GM12878 (cell line): ENCODE results near the gene ISCA2. TPM values are rescaled to one million over a fixed set of nuclear protein-coding genes. Genes with fewer than 3 reads are reported as not detected.

Experiments
- ATF3 ChIP-seq: IDR thresholded peaks from 2 replicates; pipeline ENCODE4 v1.6.1; 2011; ENCODE audit warnings: low read depth, mild to moderate bottlenecking, low read length, moderate library complexity, borderline replicate concordance; ENCODE audit errors: extremely low read depth
- BHLHE40 ChIP-seq, 2 experiments: fragments of 450-650 bp in 1 of 2; IDR thresholded peaks; 2 replicates each; pipeline ENCODE4 v1.6.1; 2011 to 2017; ENCODE audit warnings: low read depth in 2 of 2, borderline replicate concordance in 1 of 2, improper control_type of control experiment in 1 of 2, low read length in 1 of 2, mild to moderate bottlenecking in 1 of 2
- CHD1 ChIP-seq: IDR thresholded peaks from 2 replicates; pipeline ENCODE4 v1.6.1; 2012; ENCODE audit warnings: low read depth, low read length, improper control_type of control experiment
- CHD2 ChIP-seq: IDR thresholded peaks from 2 replicates; pipeline ENCODE4 v1.6.1; 2011; ENCODE audit warnings: low read depth, low read length, improper control_type of control experiment, borderline replicate concordance
- EGR1 ChIP-seq, 2 experiments: IDR thresholded peaks; 1 replicate in 1 of 2; 2 replicates in 1 of 2; pipeline ENCODE4 v1.6.1; 2011 to 2012; ENCODE audit warnings: low read depth in 2 of 2, low read length in 2 of 2, borderline replicate concordance in 1 of 2, mild to moderate bottlenecking in 1 of 2, moderate library complexity in 1 of 2
- FOS ChIP-seq: IDR thresholded peaks from 3 replicates; pipeline ENCODE4 v1.6.1; 2011; ENCODE audit warnings: borderline replicate concordance; ENCODE audit not compliant: insufficient read length; ENCODE audit errors: extremely low read depth
- GATAD2B ChIP-seq: fragments of 450-650 bp; conservative IDR thresholded peaks from 2 replicates; pipeline ENCODE4 v1.6.1; 2017; ENCODE audit warnings: low read depth, mild to moderate bottlenecking, moderate library complexity
- IRF4 ChIP-seq: IDR thresholded peaks from 2 replicates; pipeline ENCODE4 v1.6.1; 2011; ENCODE audit warnings: low read depth, low read length
- MEF2B ChIP-seq: fragments of 450-650 bp; IDR thresholded peaks from 2 replicates; pipeline ENCODE4 v1.6.1; 2018; ENCODE audit warnings: mild to moderate bottlenecking, moderate library complexity; ENCODE audit not compliant: partially characterized antibody, poor library complexity, severe bottlenecking
- NKRF ChIP-seq: fragments of 450-650 bp; conservative IDR thresholded peaks from 2 replicates; pipeline ENCODE4 v1.6.1; 2017; ENCODE audit warnings: mild to moderate bottlenecking, moderate library complexity
- POU2F2 ChIP-seq: IDR thresholded peaks from 3 replicates; pipeline ENCODE4 v1.6.1; 2011; ENCODE audit warnings: low read depth, mild to moderate bottlenecking, low read length, borderline replicate concordance
- RELA ChIP-seq: fragments of 450-650 bp; IDR thresholded peaks from 2 replicates; pipeline ENCODE4 v1.8.0; 2014; ENCODE audit warnings: borderline replicate concordance; ENCODE audit not compliant: partially characterized antibody
- SIN3A ChIP-seq: IDR thresholded peaks from 2 replicates; pipeline ENCODE4 v1.6.1; 2012; ENCODE audit warnings: low read depth, low read length, improper control_type of control experiment
- SKIL ChIP-seq: fragments of 450-650 bp; IDR thresholded peaks from 2 replicates; pipeline ENCODE4 v1.6.1; 2017; ENCODE audit warnings: mild to moderate bottlenecking, low read depth, inconsistent platforms; ENCODE audit not compliant: poor library complexity, severe bottlenecking
- STAT1 ChIP-seq: fragments of 450-650 bp; conservative IDR thresholded peaks from 2 replicates; pipeline ENCODE4 v1.6.1; 2014; ENCODE audit warnings: antibody characterized with exemption, mild to moderate bottlenecking
- SUZ12 ChIP-seq: fragments of 200-600 bp; sonication (generic); IDR thresholded peaks from one replicate; pipeline ENCODE4 v1.6.1; 2018; ENCODE audit warnings: antibody characterized with exemption, mild to moderate bottlenecking; ENCODE audit not compliant: unreplicated experiment
- TBL1XR1 ChIP-seq: IDR thresholded peaks from 2 replicates; pipeline ENCODE4 v1.6.1; 2012; ENCODE audit warnings: low read depth, low read length, improper control_type of control experiment
- TCF3 ChIP-seq: IDR thresholded peaks from 2 replicates; pipeline ENCODE4 v1.6.1; 2012; ENCODE audit warnings: low read depth, mild to moderate bottlenecking, low read length, borderline replicate concordance; ENCODE audit not compliant: insufficient read depth
- ZBTB11 ChIP-seq: fragments of 450-650 bp; formaldehyde crosslinking; IDR thresholded peaks from 2 replicates; pipeline ENCODE4 v1.5.0; 2022; ENCODE audit warnings: mild to moderate bottlenecking, missing genetic modification characterization
- ZNF217 ChIP-seq: fragments of 450-650 bp; IDR thresholded peaks from 2 replicates; pipeline ENCODE4 v1.6.1; 2017; ENCODE audit warnings: antibody characterized with exemption, mild to moderate bottlenecking
- ZNF24 ChIP-seq: fragments of 450-650 bp; IDR thresholded peaks from 2 replicates; pipeline ENCODE4 v1.6.1; 2017; ENCODE audit warnings: antibody characterized with exemption, mild to moderate bottlenecking
- ZSCAN29 ChIP-seq: fragments of 450-650 bp; IDR thresholded peaks from 2 replicates; pipeline ENCODE4 v1.6.1; 2017; ENCODE audit warnings: mild to moderate bottlenecking, moderate library complexity
- polyA plus RNA-seq, 11 experiments: library from polyadenylated mRNA; depleted of rRNA in 4 of 11; unstranded in 6 of 11; stranded (reverse) in 5 of 11; fragments of >200 nt; fragmentation: Nextera tagmentation in 4 of 11; fragmentation: Illumina TruSeq in 1 of 11; extraction: Ambion mirVana in 4 of 11; extraction: Trizol in 1 of 11; gene quantifications; 1 replicate in 1 of 11; 2 replicates in 10 of 11; pipeline versions ENCODE4 v1.2.1 to v1.2.3, GENCODE V29; 2011 to 2016; ENCODE audit warnings: inconsistent platforms in 2 of 11, missing spikeins in 2 of 11, low read depth in 1 of 11
- total RNA-seq, 4 experiments: library from RNA; depleted of rRNA in 3 of 4; stranded (reverse); fragments of >200 nt in 3 of 4; fragmentation: Illumina TruSeq in 1 of 4; extraction: Trizol in 1 of 4; gene quantifications; 2 replicates each; pipeline versions ENCODE4 v1.2.1 to v1.2.3, GENCODE V29; 2013 to 2021

ISCA2 gene
- total and polyA plus RNA-seq, 10 of the 15 experiments (the other 5 are each of a cell fraction or from before 2014, with no cell fraction given): 7.5 to 116 (median 32.5) TPM

- TF ChIP-seq ZNF217 (no peak), POU2F2 (no peak), ZNF24 (no peak), IRF4 (no peak), CHD2 (no peak), TBL1XR1 (no peak), STAT1 (no peak), SUZ12 (no peak), GATAD2B (peak; percentile 89), ZBTB11 (CRISPR knock-in tag) (no peak), NKRF (peak; percentile 86), ZSCAN29 (no peak), MEF2B (peak; percentile 33), FOS (no peak), SIN3A (no peak), EGR1 (IDR thresholded peaks at IDR 0.05; ENCODE audit: borderline replicate concordance in 1 of 2, low read depth in 2 of 2, low read length in 2 of 2) (no peak), SKIL (no peak), CHD1 (no peak), BHLHE40 (IDR thresholded peaks at IDR 0.05; ENCODE audit: borderline replicate concordance in 1 of 2, low read depth in 2 of 2, low read length in 1 of 2) (no peak; a peak in 2 of 4 replicates), TCF3 (no peak), RELA (no peak), ATF3 (no peak)
These were observed 706 bp upstream of the ISCA2 start, which contains the start of gene NPC2 (continued) for GRCh38 chr14:74492776-74493342.
